GM18511 (cell line): Measurements from ENCODE around the gene KCNQ1.

Source experiments
- ATAC-seq: cut with Tn5 transposase; IDR thresholded peaks from one replicate; pipeline ENCODE4 v1.9.1; 2021; ENCODE audit warnings: mild to moderate bottlenecking, moderate library complexity; ENCODE audit not compliant: unreplicated experiment

KCNQ1 gene

DNA sequence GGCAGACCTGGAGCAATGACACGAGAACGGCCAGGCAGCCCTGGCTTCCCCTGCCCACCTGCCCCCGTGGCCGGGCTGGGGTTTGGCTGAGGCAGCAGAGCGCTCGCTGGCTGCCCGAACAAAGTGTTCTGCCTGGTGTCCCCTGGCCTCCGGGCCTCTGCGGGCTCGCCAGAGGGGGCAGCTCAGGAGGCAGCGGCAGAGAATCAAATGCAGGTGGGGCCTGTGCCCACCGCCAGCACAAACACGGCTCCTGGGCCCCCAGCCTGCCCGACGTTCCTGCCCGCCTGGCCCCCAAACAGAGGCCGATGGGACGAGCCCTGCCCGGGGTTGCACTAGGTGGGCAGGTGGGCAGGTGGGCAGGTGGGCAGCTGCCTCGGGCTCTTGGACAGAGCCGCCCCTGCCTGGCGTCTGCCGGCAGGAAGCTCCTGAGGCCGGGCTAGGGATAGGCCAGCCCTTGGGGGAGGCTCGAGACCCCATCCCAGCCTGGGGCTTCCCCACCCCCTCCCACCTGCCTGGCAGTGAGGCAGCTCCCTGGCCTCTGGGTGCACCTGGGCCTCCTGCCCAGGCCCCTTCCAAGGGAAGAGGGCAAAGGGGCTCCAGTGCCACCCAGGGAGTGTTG lies 394.0 kb downstream of the KCNQ1 start:
- no peak for ATAC-seq

- ATAC-seq, result no peak
These were observed 394.7 kb downstream of the KCNQ1 start for GRCh38 chr11:2839395-2839943.

DNA sequence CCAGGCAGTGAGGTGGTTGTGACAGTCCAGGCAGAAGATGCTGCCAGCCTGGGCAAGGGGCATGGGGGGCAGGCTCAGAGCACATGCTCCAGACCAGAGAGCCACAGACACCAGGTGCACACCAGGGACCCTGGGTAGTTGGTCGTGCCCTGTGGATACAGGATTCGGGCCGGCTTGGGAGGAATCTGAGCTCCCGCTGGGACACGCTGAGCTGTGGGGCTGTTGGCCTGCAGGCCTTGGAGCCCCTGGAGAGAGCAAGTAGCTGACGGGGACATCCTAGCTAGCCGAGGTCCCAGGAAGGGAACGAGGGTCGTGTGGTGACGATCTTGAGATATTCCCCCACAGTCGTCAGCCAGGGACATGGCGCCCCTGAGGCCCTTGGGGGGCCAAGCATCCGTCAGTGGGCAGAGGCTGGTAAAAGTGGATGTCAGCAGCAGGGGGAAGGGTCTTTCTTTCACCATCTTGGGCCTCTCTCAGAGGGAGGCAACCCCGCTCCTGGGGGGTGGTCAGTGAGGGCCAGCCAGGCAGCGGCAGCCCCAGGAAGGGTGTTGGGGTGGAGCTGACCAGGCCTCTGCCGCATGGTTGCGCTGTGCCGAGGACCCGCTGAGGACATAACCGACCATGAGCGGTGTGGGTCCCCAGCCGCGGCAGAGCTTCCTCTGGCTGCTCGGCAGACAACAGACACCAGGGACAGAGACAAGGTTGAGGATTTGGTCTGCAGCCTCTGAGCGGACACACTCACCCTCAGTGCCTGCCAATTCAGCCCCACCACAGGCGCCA lies 396.8 kb downstream of the KCNQ1 start:
- no peak for ATAC-seq

- no peak for ATAC-seq
These were observed 398.1 kb downstream of the KCNQ1 start for GRCh38 chr11:2842876-2843275.

DNA sequence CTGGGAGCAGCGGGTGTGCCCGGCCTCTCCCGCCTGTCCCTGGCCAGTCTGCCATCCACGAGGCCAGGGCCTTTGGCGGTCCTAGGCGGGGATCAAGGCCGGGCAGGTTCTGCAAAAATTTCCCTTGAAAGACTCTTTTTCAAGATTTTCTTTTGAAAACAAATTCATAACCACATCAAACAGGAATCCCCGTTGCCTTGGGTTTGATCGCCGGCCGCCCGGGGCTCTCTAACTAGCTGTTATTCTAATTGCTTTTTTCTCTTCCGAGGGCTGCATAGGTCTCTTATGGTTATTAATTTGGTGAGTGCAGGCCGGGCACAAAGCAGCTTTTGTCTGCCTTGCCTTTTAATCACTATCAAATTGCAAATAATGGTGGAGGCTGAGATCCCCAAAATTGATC lies 398.7 kb downstream of the KCNQ1 start:
- ATAC-seq, result no peak

- no peak for ATAC-seq
These were observed 399.5 kb downstream of the KCNQ1 start for GRCh38 chr11:2844116-2844842.

GRCh38 chr11:2844996-2845395 lies 400.2 kb downstream of the KCNQ1 start:
- no peak for ATAC-seq

DNA sequence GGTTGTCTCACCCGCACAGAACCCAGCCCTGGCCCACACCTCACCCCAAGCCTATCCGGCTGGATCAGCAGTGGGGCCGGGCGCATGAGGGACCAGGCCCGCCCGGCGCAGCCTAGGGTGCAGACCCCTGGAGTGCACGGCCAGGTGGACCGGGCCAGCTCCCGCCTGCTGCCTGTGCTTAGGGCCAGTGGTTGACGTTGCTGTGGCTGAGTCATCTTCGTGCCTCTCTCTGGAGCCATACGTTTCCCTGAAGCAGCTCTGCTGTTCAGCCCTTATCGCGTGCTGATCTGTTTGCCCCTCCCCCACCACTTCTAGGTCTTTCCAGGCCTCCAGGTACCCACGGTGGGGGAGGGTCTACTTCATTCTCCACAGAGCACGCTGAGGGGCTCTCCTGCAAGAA lies 401.2 kb downstream of the KCNQ1 start:
- ATAC-seq, result no peak

GRCh38 chr11:2846470-2846869 lies 401.7 kb downstream of the KCNQ1 start:
- ATAC-seq, result no peak

DNA sequence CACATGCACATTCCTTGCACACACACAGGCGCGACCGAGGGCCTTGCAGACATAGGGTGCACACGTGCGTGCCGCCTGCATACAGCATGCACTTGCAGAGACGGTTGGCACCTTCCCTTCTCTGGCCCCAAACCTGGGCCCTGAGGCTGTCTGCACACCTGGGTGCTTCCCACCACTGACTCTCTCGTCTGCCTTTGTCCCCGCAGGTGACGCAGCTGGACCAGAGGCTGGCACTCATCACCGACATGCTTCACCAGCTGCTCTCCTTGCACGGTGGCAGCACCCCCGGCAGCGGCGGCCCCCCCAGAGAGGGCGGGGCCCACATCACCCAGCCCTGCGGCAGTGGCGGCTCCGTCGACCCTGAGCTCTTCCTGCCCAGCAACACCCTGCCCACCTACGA lies 402.8 kb downstream of the KCNQ1 start:
- ATAC-seq, result no peak

GRCh38 chr11:2848497-2848896 lies 403.7 kb downstream of the KCNQ1 start:
- ATAC-seq, result no peak

GRCh38 chr11:2849994-2850770 lies 405.4 kb downstream of the KCNQ1 start:
- ATAC-seq, result no peak

DNA sequence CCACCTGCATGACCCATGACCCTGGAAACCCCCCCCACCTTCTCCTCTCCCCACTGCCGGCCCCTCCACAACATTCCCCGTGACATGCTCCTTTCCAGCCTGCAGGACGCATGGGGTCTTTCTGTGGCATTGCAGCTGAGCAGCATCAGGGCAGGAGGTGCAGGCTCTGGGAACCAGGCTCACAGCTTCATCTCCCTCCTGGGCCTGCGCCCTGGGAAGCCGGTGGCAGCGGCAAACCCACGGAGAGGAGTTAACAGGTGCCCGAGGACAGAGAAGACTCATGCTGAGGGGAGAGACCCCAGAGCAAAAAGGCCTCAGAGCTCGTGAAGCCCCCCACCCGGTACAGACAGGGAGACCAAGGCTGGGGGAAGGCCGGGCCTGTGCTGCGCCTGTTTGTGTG lies 408.6 kb downstream of the KCNQ1 start:
- no peak for ATAC-seq

DNA sequence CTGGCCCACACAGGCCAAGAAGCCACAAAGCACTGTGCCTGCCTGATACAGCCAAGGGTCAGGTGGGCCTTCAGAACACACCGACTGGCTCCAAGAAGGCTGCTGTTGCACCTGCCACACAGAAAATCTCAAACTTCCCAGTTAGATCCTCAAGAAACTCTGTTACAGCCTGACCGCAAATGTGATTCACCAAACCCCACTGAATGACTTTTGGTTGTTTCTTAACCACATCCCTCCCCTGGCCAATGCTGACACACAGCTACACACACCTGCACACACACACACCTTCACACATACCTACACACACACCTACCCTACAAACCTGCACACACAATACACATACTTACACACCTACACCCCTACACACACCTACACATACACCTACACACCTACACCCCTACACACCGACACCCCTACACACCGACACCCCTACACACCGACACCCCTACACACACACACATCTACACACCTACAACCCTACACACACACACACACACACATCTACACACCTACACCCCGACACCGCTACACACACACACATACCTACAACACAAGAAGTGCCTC lies 409.3 kb downstream of the KCNQ1 start:
- no peak for ATAC-seq

DNA sequence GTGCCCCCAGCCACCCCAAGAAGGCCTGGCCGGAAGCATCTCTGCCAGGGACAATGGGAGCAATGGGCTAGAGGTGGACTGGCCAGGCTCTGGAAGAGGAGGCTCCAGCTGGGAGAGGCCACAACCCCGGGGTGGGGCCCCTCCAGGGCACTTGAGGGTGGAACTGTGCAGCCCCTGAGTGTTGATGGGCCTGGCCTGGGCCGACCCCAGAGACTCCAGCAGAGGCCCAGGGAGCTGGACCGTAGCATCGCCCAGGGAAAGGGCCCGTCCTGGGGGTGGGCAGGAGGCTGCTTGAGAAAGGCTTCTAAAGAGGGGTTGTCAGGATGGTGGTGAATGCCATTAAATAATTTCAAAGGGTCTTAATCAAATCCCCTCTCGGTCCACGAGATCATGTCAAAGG lies 410.4 kb downstream of the KCNQ1 start:
- no peak for ATAC-seq

DNA sequence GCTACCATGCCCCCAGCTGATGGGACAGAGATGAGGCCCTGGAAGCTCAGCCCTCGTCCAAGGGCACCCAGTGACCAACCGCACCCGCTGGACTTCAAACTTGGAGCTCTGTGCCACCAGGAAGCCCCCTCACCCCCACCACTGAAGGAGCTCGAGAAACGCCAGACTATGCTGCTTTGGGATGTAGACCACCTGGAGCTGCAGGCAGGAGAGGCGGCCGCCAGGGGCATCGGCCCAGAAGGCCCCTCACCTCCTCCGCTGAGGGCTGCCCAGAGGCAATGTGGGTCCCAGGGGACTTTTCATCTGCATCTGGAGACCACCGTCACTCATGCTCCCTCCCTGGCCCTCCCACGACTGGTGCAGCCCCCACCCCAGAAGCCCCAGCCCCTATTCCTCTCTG lies 412.5 kb downstream of the KCNQ1 start:
- ATAC-seq, result no peak

DNA sequence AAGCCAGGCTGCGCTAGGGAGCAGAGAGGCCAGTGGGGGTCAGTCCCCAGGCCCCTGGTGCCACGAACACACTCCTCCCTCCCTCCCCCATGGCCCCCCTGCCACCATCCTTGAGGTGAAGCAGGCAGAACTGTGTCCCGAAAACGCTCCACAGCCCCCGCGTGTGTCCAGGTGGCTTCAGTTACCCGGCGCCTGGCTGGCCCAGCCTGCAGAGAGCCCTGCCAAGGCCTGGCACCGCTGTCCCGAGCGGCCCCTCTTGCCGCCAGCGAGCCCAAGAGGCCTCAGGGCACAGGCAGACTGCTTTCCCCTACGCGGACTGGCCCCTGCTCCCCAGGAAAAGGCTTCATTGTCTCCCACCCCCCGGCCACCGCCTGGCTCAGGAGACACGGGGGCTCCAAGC lies 413.1 kb downstream of the KCNQ1 start:
- no peak for ATAC-seq

GRCh38 chr11:2858995-2859698 lies 414.3 kb downstream of the KCNQ1 start:
- no peak for ATAC-seq

GRCh38 chr11:2859699-2860037 lies 414.9 kb downstream of the KCNQ1 start:
- ATAC-seq, result no peak

DNA sequence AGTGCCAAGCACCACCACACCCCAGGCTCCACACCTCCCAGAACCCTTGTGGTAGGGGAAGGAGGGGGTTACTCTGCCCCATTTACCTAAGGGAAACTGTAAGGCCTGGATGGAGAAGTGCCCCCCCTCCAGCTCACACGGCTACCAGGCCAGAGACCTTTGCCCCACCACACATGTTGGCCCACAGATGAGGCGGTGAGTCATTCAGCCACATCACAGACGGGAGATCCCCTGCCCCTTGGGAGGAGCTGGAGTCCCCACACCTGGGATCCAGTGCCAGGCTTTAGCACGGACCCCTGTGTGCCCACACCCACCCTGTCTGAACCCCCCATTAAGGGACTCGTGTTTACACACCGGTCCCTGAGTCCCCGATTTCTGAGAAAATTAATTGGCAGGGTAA lies 415.8 kb downstream of the KCNQ1 start:
- peak; percentile 65 for ATAC-seq
